Right lobe of liver (tissue), 6 donors: ENCODE results near the gene DNER. TPM values are rescaled to one million over a fixed set of nuclear protein-coding genes. Genes with fewer than 3 reads are reported as not detected.

Source experiments
- ATAC-seq, 4 donors: fragments of 200-7000 bp; cut with Tn5 transposase; one replicate each; pipeline ENCODE4 v1.9.1; 2020; ENCODE audit warnings: mild to moderate bottlenecking in 4 of 4, moderate library complexity in 4 of 4
- DNase-seq, 3 donors: peaks; one replicate each; pipeline ENCODE4 v3.0.0-alpha.2; 2020
- H3K27ac ChIP-seq, 3 donors: fragments of 200-600 bp; one replicate each; pipeline ENCODE4 v1.8.0; 2022
- H3K27me3 ChIP-seq, 2 donors: fragments of 200-600 bp; one replicate each; pipeline ENCODE4 v1.8.0; 2022
- H3K36me3 ChIP-seq, 4 donors: fragments of 200-600 bp; sonication (generic) in 1 of 4; one replicate each; pipeline versions ENCODE4 v1.5.1 to v1.8.0; 2017 to 2022; ENCODE audit warnings: control low read depth in 1 of 4
- H3K4me1 ChIP-seq, 4 donors: fragments of 200-600 bp; sonication (generic) in 1 of 4; one replicate each; pipeline versions ENCODE4 v1.5.1 to v1.8.0; 2017 to 2022; ENCODE audit warnings: control low read depth in 1 of 4
- H3K4me3 ChIP-seq, 3 donors: fragments of 200-600 bp; one replicate each; pipeline ENCODE4 v1.8.0; 2022
- H3K9me3 ChIP-seq, 4 donors: fragments of 200-600 bp; sonication (generic) in 1 of 4; one replicate each; pipeline versions ENCODE4 v1.5.1 to v1.8.0; 2017 to 2022; ENCODE audit warnings: control low read depth in 1 of 4
- POLR2A ChIP-seq: fragments of 450-650 bp; IDR thresholded peaks from one replicate; pipeline ENCODE4 v1.6.1; 2017; ENCODE audit warnings: antibody characterized with exemption, mild to moderate bottlenecking
- WGBS: methylation state at CpG from one replicate; pipeline ENCODE4 v1.1.6; 2018; ENCODE audit warnings: low coverage, low lambda C conversion rate; ENCODE audit not compliant: insufficient coverage; ENCODE audit errors: missing lambda C conversion rate; 5-methylcytosine and 5-hydroxymethylcytosine counted together
- intact Hi-C, 2 donors: fragments of 100-400 bp; cut with DNase I; formaldehyde crosslinking; loops; one replicate each; pipeline versions ENCODE4 v1.11.2 to v1.14.1; 2022
- total RNA-seq, 6 experiments: library from RNA; depleted of rRNA in 2 of 6; stranded (reverse); fragments of >200 nt in 2 of 6; fragmentation: NEBNext Ultra II Directional in 3 of 6; extraction: Animal tissue kit (Norgen Biotek cat#: 25700) in 3 of 6; gene quantifications; one replicate each; pipeline versions ENCODE4 v1.1.0 to v1.2.4, GENCODE V29; 2016 to 2023
- TF ChIP-seq, protein P1 (sequence below), 4 donors: fragments of 200-600 bp in 3 of 4; fragments of 450-650 bp in 1 of 4; IDR thresholded peaks; one replicate each; pipeline versions ENCODE4 v1.5.1 to v1.8.0; 2016 to 2022; ENCODE audit warnings: antibody characterized with exemption in 4 of 4, mild to moderate bottlenecking in 2 of 4
- donor health status: DM: no; HTN: yes; CAD: no.
- donor health status: DM: no; HTN: no; CAD: no.
- donor health status: DM: no; HTN: no; CAD: no.
- donor health status: DM: no; HTN: yes; CAD: no.
- donor health status: DM: no; HTN: yes; CAD: no.

DNER gene
- total RNA-seq, 6 experiments from 2014 or later, result 0.13 TPM; not detected in 5

DNA sequence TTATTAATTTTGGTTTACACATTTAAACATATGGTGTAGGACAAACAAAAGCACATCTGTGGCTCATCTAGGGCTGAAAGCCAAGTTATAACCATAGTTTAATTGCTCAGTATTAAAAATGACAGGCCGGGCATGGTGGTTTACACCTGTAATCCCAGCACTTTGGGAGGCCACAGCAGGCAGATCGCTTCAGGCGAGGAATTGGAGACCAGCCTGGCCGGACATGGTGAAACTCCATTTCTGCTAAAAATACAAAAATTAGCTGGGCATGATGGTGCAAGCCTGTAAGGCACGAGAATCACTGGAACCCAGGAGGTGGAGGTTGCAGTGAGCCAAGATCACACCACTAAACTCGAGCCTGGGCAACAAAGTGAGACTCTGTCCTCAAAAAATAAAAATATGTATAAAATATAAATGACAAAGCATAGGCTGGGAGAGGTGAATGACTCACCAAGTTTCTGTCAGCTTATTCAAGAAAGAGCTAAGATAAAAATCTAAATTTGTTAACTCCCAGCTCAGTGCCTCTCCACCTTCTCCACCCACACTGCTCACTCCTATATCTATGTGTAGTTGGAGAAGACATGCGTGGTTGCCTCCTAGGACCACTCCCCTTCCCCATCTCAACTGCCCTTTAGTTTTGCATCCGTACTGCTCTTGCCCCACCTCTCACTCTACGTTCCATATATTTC lies 364.1 kb downstream of the DNER start:
- Histone ChIP-seq H3K27me3 (no peaks in the 10 kb centered on the region), H3K27ac (no peak overlapping the region), H3K36me3 (no peaks in the 10 kb centered on the region), H3K9me3 (peaks cover 0 to 2% (median 0%) of the 10 kb centered on the region in 4 donors), H3K4me1 (no peaks in the 10 kb centered on the region), H3K4me3 (no peak overlapping the region)
- WGBS, result 43% methylated on average over 7 of the region's 9 CpGs
- TF ChIP-seq, protein P1, sequence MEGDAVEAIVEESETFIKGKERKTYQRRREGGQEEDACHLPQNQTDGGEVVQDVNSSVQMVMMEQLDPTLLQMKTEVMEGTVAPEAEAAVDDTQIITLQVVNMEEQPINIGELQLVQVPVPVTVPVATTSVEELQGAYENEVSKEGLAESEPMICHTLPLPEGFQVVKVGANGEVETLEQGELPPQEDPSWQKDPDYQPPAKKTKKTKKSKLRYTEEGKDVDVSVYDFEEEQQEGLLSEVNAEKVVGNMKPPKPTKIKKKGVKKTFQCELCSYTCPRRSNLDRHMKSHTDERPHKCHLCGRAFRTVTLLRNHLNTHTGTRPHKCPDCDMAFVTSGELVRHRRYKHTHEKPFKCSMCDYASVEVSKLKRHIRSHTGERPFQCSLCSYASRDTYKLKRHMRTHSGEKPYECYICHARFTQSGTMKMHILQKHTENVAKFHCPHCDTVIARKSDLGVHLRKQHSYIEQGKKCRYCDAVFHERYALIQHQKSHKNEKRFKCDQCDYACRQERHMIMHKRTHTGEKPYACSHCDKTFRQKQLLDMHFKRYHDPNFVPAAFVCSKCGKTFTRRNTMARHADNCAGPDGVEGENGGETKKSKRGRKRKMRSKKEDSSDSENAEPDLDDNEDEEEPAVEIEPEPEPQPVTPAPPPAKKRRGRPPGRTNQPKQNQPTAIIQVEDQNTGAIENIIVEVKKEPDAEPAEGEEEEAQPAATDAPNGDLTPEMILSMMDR (IDR thresholded peaks at IDR 0.05), result no peak
- TF ChIP-seq POLR2A, result no peak
- intact Hi-C loops, result no loop called here
- ATAC-seq (no peak), DNase-seq (no peak)

DNA sequence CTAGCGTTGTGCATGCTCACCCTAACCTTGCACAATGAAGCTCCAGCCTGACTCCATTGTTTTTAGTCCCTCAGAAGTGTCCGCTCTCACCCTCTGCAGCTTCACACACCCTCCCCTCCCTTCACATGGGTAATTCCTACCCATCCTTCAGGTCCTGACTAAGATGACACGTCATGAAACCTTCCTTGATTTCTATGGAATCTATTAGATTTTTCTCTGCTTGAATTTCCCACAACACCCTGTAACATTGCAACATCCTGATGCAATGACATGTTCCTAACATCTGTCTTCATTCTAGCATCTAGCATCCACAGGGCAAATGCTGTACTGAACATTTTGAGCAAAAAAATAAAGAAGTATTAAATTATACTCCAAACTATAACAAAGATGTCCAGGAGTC lies 366.2 kb downstream of the DNER start:
- ATAC-seq (no peak), DNase-seq (no peak)
- Histone ChIP-seq H3K4me3 (no peak overlapping the region), H3K36me3 (no peaks in the 10 kb centered on the region), H3K4me1 (no peaks in the 10 kb centered on the region), H3K27me3 (no peaks in the 10 kb centered on the region), H3K9me3 (peaks cover 0 to 2% (median 0%) of the 10 kb centered on the region in 4 donors), H3K27ac (no peak overlapping the region)
- 51% methylated on average over 3 of the region's 3 CpGs for WGBS
- intact Hi-C loops, result no loop called here
- no peak for TF ChIP-seq POLR2A
- TF ChIP-seq, protein P1 (IDR thresholded peaks at IDR 0.05), result no peak

DNA sequence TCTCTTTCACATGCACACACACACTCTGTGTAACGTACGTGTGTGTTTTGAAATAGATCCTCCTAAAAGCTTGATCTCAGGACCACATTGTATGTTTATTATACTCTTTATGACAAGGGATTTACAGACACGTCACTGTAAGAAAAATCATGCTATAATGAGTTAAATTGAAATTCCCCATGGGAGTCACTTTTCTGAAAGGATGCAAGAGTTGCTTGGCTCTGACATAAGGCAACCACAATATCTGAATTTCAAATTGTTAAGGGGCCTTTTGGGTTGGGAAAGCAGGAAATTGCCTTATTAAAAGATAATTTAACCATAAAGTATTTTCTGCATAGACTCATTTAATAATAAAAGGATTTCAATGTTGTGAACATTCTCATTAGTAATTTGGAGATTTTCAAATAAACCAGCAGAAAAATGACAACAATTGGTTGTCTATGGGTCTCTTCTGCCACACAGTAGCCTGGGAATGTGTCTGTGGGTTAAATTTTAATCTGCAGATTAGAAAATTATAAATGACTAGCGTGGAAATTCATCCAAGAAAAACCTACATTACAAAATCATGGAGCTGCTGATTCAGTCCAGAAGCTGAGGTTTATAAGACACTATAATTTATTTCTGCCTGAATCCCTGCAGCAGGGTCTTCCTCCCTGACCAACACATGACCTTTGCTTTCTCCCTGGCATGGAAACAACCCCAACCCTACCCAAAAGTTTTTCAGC lies 367.4 kb downstream of the DNER start:
- intact Hi-C loops, result no loop called here
- DNase-seq (no peak), ATAC-seq (no peak)
- H3K4me3 ChIP-seq, result no peak overlapping the region
- H3K36me3 ChIP-seq, result no peaks in the 10 kb centered on the region
- no peaks in the 10 kb centered on the region for H3K4me1 ChIP-seq
- 57% methylated on average over 4 of the region's 4 CpGs for WGBS
- H3K27me3 ChIP-seq, result no peaks in the 10 kb centered on the region
- TF ChIP-seq, protein P1 (IDR thresholded peaks at IDR 0.05), result no peak
- TF ChIP-seq POLR2A, result no peak
- no peak overlapping the region for H3K27ac ChIP-seq
- peaks cover 0 to 2% (median 0%) of the 10 kb centered on the region in 4 donors for H3K9me3 ChIP-seq

DNA sequence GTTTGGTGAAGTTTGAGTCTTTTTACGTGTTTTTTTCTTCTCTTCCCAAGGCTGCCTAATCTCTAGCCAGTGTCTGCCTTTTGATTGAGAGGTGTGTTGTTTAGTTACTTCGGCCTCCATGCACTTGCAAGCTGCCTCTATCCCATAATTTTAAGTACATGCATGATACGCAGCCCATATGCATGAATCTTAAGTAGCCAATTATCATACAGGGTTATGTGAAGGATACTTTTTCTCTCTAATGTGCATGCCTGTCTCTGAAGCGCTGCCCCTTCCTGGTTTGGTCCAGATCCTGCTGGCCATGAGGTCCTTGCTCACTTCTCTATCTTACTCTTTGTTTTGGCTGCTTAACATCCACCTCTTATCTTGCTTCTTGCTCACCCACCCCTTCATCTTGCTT lies 369.4 kb downstream of the DNER start:
- no peak for TF ChIP-seq POLR2A
- TF ChIP-seq, protein P1 (IDR thresholded peaks at IDR 0.05), result no peak
- WGBS, result 60% methylated on average over 2 of the region's 4 CpGs
- DNase-seq, result no peak
- Histone ChIP-seq H3K4me1 (no peaks in the 10 kb centered on the region), H3K27ac (no peak overlapping the region), H3K27me3 (no peaks in the 10 kb centered on the region), H3K4me3 (no peak overlapping the region), H3K36me3 (no peaks in the 10 kb centered on the region), H3K9me3 (peaks cover 0 to 2% (median 0%) of the 10 kb centered on the region in 4 donors)
- no peak for ATAC-seq
- intact Hi-C loops, result no loop called here
